ENCODE measurements around the gene PTHLH. TPM values are rescaled to one million over a fixed set of nuclear protein-coding genes. Genes with fewer than 3 reads are reported as not detected.

Gene PTHLH
- total RNA-seq, 1 experiment from 2014 or later = not detected

- peaks cover 94% of the 10 kb centered on the region for H3K27me3 Mint-ChIP-seq (ENCODE audit: low read depth)
- TF ChIP-seq ZNF219 (CRISPR knock-in tag; IDR thresholded peaks at IDR 0.05; ENCODE audit: borderline replicate concordance) (no peak), FOXJ3 (CRISPR knock-in tag; IDR thresholded peaks at IDR 0.05; ENCODE audit: borderline replicate concordance) (no peak), ZNF425 (CRISPR knock-in tag; conservative IDR thresholded peaks at IDR 0.05) (no peak), NR1H2 (CRISPR knock-in tag; IDR thresholded peaks at IDR 0.05) (no peak), ATF1 (CRISPR knock-in tag; IDR thresholded peaks at IDR 0.05) (no peak), FOXP1 (CRISPR knock-in tag; IDR thresholded peaks at IDR 0.05; ENCODE audit: borderline replicate concordance) (no peak), ZNF671 (CRISPR knock-in tag; IDR thresholded peaks at IDR 0.05) (no peak), ATF3 (CRISPR knock-in tag; conservative IDR thresholded peaks at IDR 0.05) (no peak), SMAD4 (CRISPR knock-in tag; IDR thresholded peaks at IDR 0.05) (no peak), AFF4 (CRISPR knock-in tag; IDR thresholded peaks at IDR 0.05; ENCODE audit: borderline replicate concordance) (no peak), TCF7 (CRISPR knock-in tag; IDR thresholded peaks at IDR 0.05; ENCODE audit: low read depth) (no peak), GABPB1 (CRISPR knock-in tag; IDR thresholded peaks at IDR 0.05) (no peak)
- POLR2A ChIA-PET = no interaction called here
- H3K36me3 Mint-ChIP-seq = no peaks in the 10 kb centered on the region
- H3K27ac Mint-ChIP-seq = no peak overlapping the region
- DNase-seq (ENCODE audit: low spot score) = peak; percentile 27
- H3K4me1 Mint-ChIP-seq = peaks cover 45% of the 10 kb centered on the region
- no peaks in the 10 kb centered on the region for H3K9me3 Mint-ChIP-seq
- peak; percentile 7; the same call in 1 of the 2 replicates for ATAC-seq
- H3K4me3 Mint-ChIP-seq = peak overlapping the region; percentile 81
- CTCF ChIA-PET = interaction anchor here (1.0 kb wide), 1 partner anchor 154 kb away, joined by 3 read pairs; no protein-coding TSS in a partner anchor
Measured at GRCh38 chr12:27974735-27975221, 2.2 kb upstream of the PTHLH start.

GRCh38 chr12:27973487-27973890 is 956 bp upstream of the PTHLH start:
- POLR2A ChIA-PET = no interaction called here
- Mint-ChIP-seq H3K27ac (no peak overlapping the region), H3K36me3 (no peaks in the 10 kb centered on the region), H3K4me3 (peak overlapping the region; percentile 81; the same call in 1 of the 2 replicates), H3K27me3 (ENCODE audit: low read depth) (peaks cover 97% of the 10 kb centered on the region), H3K9me3 (no peaks in the 10 kb centered on the region), H3K4me1 (peaks cover 54% of the 10 kb centered on the region)
- CTCF ChIA-PET = interaction anchor here (0.6 kb wide), 1 partner anchor 166 kb away, joined by 3 read pairs; no protein-coding TSS in a partner anchor
- ATAC-seq (no peak), DNase-seq (ENCODE audit: low spot score) (no peak)
- TF ChIP-seq NFYB (CRISPR knock-in tag; conservative IDR thresholded peaks at IDR 0.05; ENCODE audit: low read depth) = no peak
- no peak for TF ChIP-seq CREB1 (CRISPR knock-in tag; IDR thresholded peaks at IDR 0.05)
- TF ChIP-seq AFF4 (CRISPR knock-in tag; IDR thresholded peaks at IDR 0.05; ENCODE audit: borderline replicate concordance) = no peak
- TF ChIP-seq ERG (CRISPR knock-in tag; IDR thresholded peaks at IDR 0.05) = no peak
- no peak for TF ChIP-seq PREB (CRISPR knock-in tag; IDR thresholded peaks at IDR 0.05; ENCODE audit: borderline replicate concordance)
- no peak for TF ChIP-seq FOXP4 (CRISPR knock-in tag; IDR thresholded peaks at IDR 0.05)
- TF ChIP-seq FOXK1 (CRISPR knock-in tag; IDR thresholded peaks at IDR 0.05) = no peak
- TF ChIP-seq E2F5 (CRISPR knock-in tag; IDR thresholded peaks at IDR 0.05) = no peak
